Stomach smooth muscle (tissue), 2 donors: ENCODE results near the gene ACHE.

Experiments
- H3K27ac ChIP-seq: one replicate; pipeline ENCODE4 v1.7.0; 2013; ENCODE audit warnings: mild to moderate bottlenecking, low read length, inconsistent platforms
- H3K27me3 ChIP-seq, 2 donors: one replicate each; pipeline ENCODE4 v1.7.0; 2013; ENCODE audit warnings: low read length in 2 of 2; ENCODE audit not compliant: insufficient read depth in 2 of 2, control insufficient read depth in 1 of 2
- H3K36me3 ChIP-seq, 2 donors: one replicate each; pipeline ENCODE4 v1.7.0; 2013; ENCODE audit warnings: low read length in 2 of 2; ENCODE audit not compliant: control insufficient read depth in 2 of 2, insufficient read depth in 2 of 2
- H3K4me1 ChIP-seq: one replicate; pipeline ENCODE4 v1.7.0; 2013; ENCODE audit warnings: low read length; ENCODE audit not compliant: control insufficient read depth, insufficient read depth
- H3K4me3 ChIP-seq, 2 donors: one replicate each; pipeline ENCODE4 v1.7.0; 2013; ENCODE audit warnings: low read length in 2 of 2
- H3K9ac ChIP-seq, 2 donors: one replicate each; pipeline ENCODE4 v1.7.0; 2013; ENCODE audit warnings: low read length in 2 of 2, mild to moderate bottlenecking in 1 of 2
- H3K9me3 ChIP-seq, 2 donors: one replicate each; pipeline ENCODE4 v1.7.0; 2013; ENCODE audit warnings: low read length in 2 of 2; ENCODE audit not compliant: control insufficient read depth in 2 of 2
- donor health status: healthy.
- donor health status: Pancreatic carcinoma.

ACHE gene

GRCh38 chr7:100881136-100881535 lies 14.6 kb downstream of the ACHE start:
- Histone ChIP-seq H3K36me3 (peaks cover 51 to 53% of the 10 kb centered on the region in 2 donors), H3K27me3 (no peaks in the 10 kb centered on the region), H3K4me3 (no peak overlapping the region), H3K9me3 (no peaks in the 10 kb centered on the region), H3K4me1 (peaks cover 14% of the 10 kb centered on the region), H3K27ac (no peak overlapping the region), H3K9ac (no peak overlapping the region)

GRCh38 chr7:100880645-100881044 lies 15.0 kb downstream of the ACHE start:
- Histone ChIP-seq H3K27me3 (no peaks in the 10 kb centered on the region), H3K9me3 (no peaks in the 10 kb centered on the region), H3K36me3 (peaks cover 46 to 48% of the 10 kb centered on the region in 2 donors), H3K27ac (no peak overlapping the region), H3K9ac (no peak overlapping the region), H3K4me3 (no peak overlapping the region), H3K4me1 (peaks cover 19% of the 10 kb centered on the region)

- no peak overlapping the region for H3K27ac ChIP-seq
- H3K36me3 ChIP-seq, result peaks cover 38 to 39% of the 10 kb centered on the region in 2 donors
- H3K9ac ChIP-seq, result no peak overlapping the region
- no peaks in the 10 kb centered on the region for H3K9me3 ChIP-seq
- peaks cover 19% of the 10 kb centered on the region for H3K4me1 ChIP-seq
- no peaks in the 10 kb centered on the region for H3K27me3 ChIP-seq
- no peak overlapping the region for H3K4me3 ChIP-seq
Observed at GRCh38 chr7:100879685-100880261, 15.9 kb downstream of the ACHE start.

- Histone ChIP-seq H3K27me3 (no peaks in the 10 kb centered on the region), H3K27ac (no peak overlapping the region), H3K9ac (peak overlapping the region in 1 of 2 donors; percentile 29), H3K4me3 (no peak overlapping the region), H3K9me3 (no peaks in the 10 kb centered on the region), H3K4me1 (peaks cover 19% of the 10 kb centered on the region), H3K36me3 (peaks cover 28 to 32% of the 10 kb centered on the region in 2 donors)
Observed at GRCh38 chr7:100878685-100879084, 17.0 kb downstream of the ACHE start.

GRCh38 chr7:100878013-100878412 lies 17.7 kb downstream of the ACHE start:
- peaks cover 22 to 31% of the 10 kb centered on the region in 2 donors for H3K36me3 ChIP-seq
- H3K27ac ChIP-seq, result no peak overlapping the region

GRCh38 chr7:100875356-100875751 lies 20.3 kb downstream of the ACHE start:
- peaks cover 17 to 35% of the 10 kb centered on the region in 2 donors for H3K36me3 ChIP-seq

More at GRCh38 chr7:100878013-100878412, 17.7 kb downstream of the ACHE start:
- Histone ChIP-seq H3K9me3 (no peaks in the 10 kb centered on the region), H3K4me3 (no peak overlapping the region), H3K4me1 (peaks cover 19% of the 10 kb centered on the region), H3K27me3 (no peaks in the 10 kb centered on the region), H3K9ac (no peak overlapping the region)

GRCh38 chr7:100874577-100875355 lies 20.9 kb downstream of the ACHE start, which contains the start of gene SRRT:
Gene SRRT (plus strand): TSS chr7:100875103. CDS start chr7:100875591, 488 bp downstream.
- H3K27me3 ChIP-seq, result no peaks in the 10 kb centered on the region
- peak within 1 kb of the TSS; percentile 91 to 98 for H3K9ac ChIP-seq
- peaks cover 17 to 37% of the 10 kb centered on the region in 2 donors for H3K36me3 ChIP-seq
- peaks cover 15% of the 10 kb centered on the region for H3K4me1 ChIP-seq
- H3K4me3 ChIP-seq, result peak within 1 kb of the TSS; percentile 82 to 94
- H3K9me3 ChIP-seq, result no peaks in the 10 kb centered on the region
- peak within 1 kb of the TSS; percentile 95 for H3K27ac ChIP-seq

More at GRCh38 chr7:100875356-100875751, 20.3 kb downstream of the ACHE start:
- H3K4me1 ChIP-seq, result peaks cover 19% of the 10 kb centered on the region
- H3K9me3 ChIP-seq, result no peaks in the 10 kb centered on the region
- H3K9ac ChIP-seq, result peak overlapping the region; percentile 87 to 91
- peak overlapping the region; percentile 95 for H3K27ac ChIP-seq
- no peaks in the 10 kb centered on the region for H3K27me3 ChIP-seq
- peak overlapping the region; percentile 75 to 94 for H3K4me3 ChIP-seq

- Histone ChIP-seq H3K36me3 (peaks cover 17 to 36% of the 10 kb centered on the region in 2 donors), H3K27me3 (no peaks in the 10 kb centered on the region), H3K9me3 (no peaks in the 10 kb centered on the region), H3K4me1 (peaks cover 15% of the 10 kb centered on the region), H3K27ac (peak overlapping the region; percentile 95), H3K9ac (peak overlapping the region; percentile 91 to 98), H3K4me3 (peak overlapping the region; percentile 82 to 94)
Observed at GRCh38 chr7:100874300-100874576, 21.4 kb downstream of the ACHE start.

GRCh38 chr7:100873599-100874299 lies 21.9 kb downstream of the ACHE start:
- peaks cover 19% of the 10 kb centered on the region for H3K4me1 ChIP-seq
- H3K27ac ChIP-seq, result peak overlapping the region; percentile 95
- no peaks in the 10 kb centered on the region for H3K9me3 ChIP-seq
- peak overlapping the region; percentile 82 to 94 for H3K4me3 ChIP-seq
- H3K36me3 ChIP-seq, result peaks cover 15 to 31% of the 10 kb centered on the region in 2 donors
- H3K27me3 ChIP-seq, result no peaks in the 10 kb centered on the region
- peak overlapping the region; percentile 91 to 98 for H3K9ac ChIP-seq

GRCh38 chr7:100867776-100868485 lies 27.8 kb downstream of the ACHE start:
- H3K4me1 ChIP-seq, result peaks cover 37% of the 10 kb centered on the region
- H3K36me3 ChIP-seq, result peaks cover 11 to 25% of the 10 kb centered on the region in 2 donors
- H3K4me3 ChIP-seq, result peak overlapping the region; percentile 81 to 88
- no peaks in the 10 kb centered on the region for H3K27me3 ChIP-seq
- H3K9ac ChIP-seq, result peak overlapping the region; percentile 98 to 99
- no peaks in the 10 kb centered on the region for H3K9me3 ChIP-seq
- H3K27ac ChIP-seq, result peak overlapping the region; percentile 96
